Spleen (tissue), 7 donors: Measurements from ENCODE around the gene HIPK3.

Experiments
- CTCF ChIP-seq, 11 experiments: fragments of 200-600 bp in 7 of 11; fragments of 450-650 bp in 4 of 11; sonication (generic) in 4 of 11; IDR thresholded peaks in 8 of 11; conservative IDR thresholded peaks in 3 of 11; 1 replicate in 7 of 11; 2 replicates in 4 of 11; pipeline versions ENCODE4 v1.4.0 to v1.8.0; 2016 to 2021; ENCODE audit warnings: antibody characterized with exemption in 11 of 11, inconsistent platforms in 4 of 11, mild to moderate bottlenecking in 1 of 11
- POLR2A ChIP-seq, 3 donors: fragments of 450-650 bp; IDR thresholded peaks; one replicate each; pipeline ENCODE4 v1.5.1; 2017; ENCODE audit warnings: antibody characterized with exemption in 3 of 3, mild to moderate bottlenecking in 1 of 3
- POLR2AphosphoS5 ChIP-seq, 3 donors: sonication (generic); formaldehyde crosslinking; IDR thresholded peaks; one replicate each; pipeline ENCODE4 v1.5.1; 2017; ENCODE audit warnings: antibody characterized with exemption in 3 of 3
- donor health status: DM: no; HTN: no; CAD: no; lungs with moderate emphysema.
- donor health status: DM: no; HTN: no; CAD: no.
- donor health status: DM: no; HTN: no; CAD: no.

GRCh38 chr11:33294224-33294623 is 37.0 kb downstream of the HIPK3 start:
- TF ChIP-seq CTCF (IDR thresholded peaks at IDR 0.05 in 8 of 11, conservative IDR thresholded peaks at IDR 0.05 in 3 of 11): no peak
- TF ChIP-seq POLR2A (IDR thresholded peaks at IDR 0.05): no peak
- TF ChIP-seq POLR2AphosphoS5 (IDR thresholded peaks at IDR 0.05): no peak
